ENCODE measurements around the gene GREM1.

Gene GREM1

GRCh38 chr15:32737304-32737703 lies 19.5 kb downstream of the GREM1 start:
- H3K9me3 ChIP-seq (ENCODE audit: severe bottlenecking): no peaks in the 10 kb centered on the region
- no peak overlapping the region for H3K4me3 ChIP-seq (ENCODE audit: low read depth, low read length)
- no peak for DNase-seq
- H3K27me3 ChIP-seq (ENCODE audit: insufficient read depth, low read depth, severe bottlenecking): no peaks in the 10 kb centered on the region
- H3K36me3 ChIP-seq: no peaks in the 10 kb centered on the region
- H3K27ac ChIP-seq: no peak overlapping the region
- TF ChIP-seq CTCF (IDR thresholded peaks at IDR 0.05; ENCODE audit: low read depth, low read length): no peak

- no peak for TF ChIP-seq CTCF (IDR thresholded peaks at IDR 0.05; ENCODE audit: low read depth, low read length)
- Histone ChIP-seq H3K9me3 (ENCODE audit: severe bottlenecking) (no peaks in the 10 kb centered on the region), H3K4me3 (ENCODE audit: low read depth, low read length) (no peak overlapping the region), H3K36me3 (no peaks in the 10 kb centered on the region), H3K27me3 (ENCODE audit: insufficient read depth, low read depth, severe bottlenecking) (no peaks in the 10 kb centered on the region), H3K27ac (no peak overlapping the region)
- no peak for DNase-seq
These were observed 20.9 kb downstream of the GREM1 start for GRCh38 chr15:32738666-32739065.

GRCh38 chr15:32739522-32740063 lies 21.8 kb downstream of the GREM1 start:
- no peak for TF ChIP-seq CTCF (IDR thresholded peaks at IDR 0.05; ENCODE audit: low read depth, low read length)

GRCh38 chr15:32743411-32744140 lies 25.8 kb downstream of the GREM1 start:
- no peaks in the 10 kb centered on the region for H3K9me3 ChIP-seq (ENCODE audit: severe bottlenecking)
- no peak overlapping the region for H3K27ac ChIP-seq
- no peak for TF ChIP-seq CTCF (IDR thresholded peaks at IDR 0.05; ENCODE audit: low read depth, low read length)
- no peaks in the 10 kb centered on the region for H3K27me3 ChIP-seq (ENCODE audit: insufficient read depth, low read depth, severe bottlenecking)
- no peak overlapping the region for H3K4me3 ChIP-seq (ENCODE audit: low read depth, low read length)
- no peak for DNase-seq
- H3K36me3 ChIP-seq: no peaks in the 10 kb centered on the region

More at GRCh38 chr15:32739522-32740063, 21.8 kb downstream of the GREM1 start:
- no peaks in the 10 kb centered on the region for H3K36me3 ChIP-seq
- no peak overlapping the region for H3K4me3 ChIP-seq (ENCODE audit: low read depth, low read length)
- H3K27me3 ChIP-seq (ENCODE audit: insufficient read depth, low read depth, severe bottlenecking): no peaks in the 10 kb centered on the region
- no peak for DNase-seq
- no peak overlapping the region for H3K27ac ChIP-seq
- no peaks in the 10 kb centered on the region for H3K9me3 ChIP-seq (ENCODE audit: severe bottlenecking)

GRCh38 chr15:32746116-32746857 lies 28.5 kb downstream of the GREM1 start:
- Histone ChIP-seq H3K27ac (no peak overlapping the region), H3K9me3 (ENCODE audit: severe bottlenecking) (no peaks in the 10 kb centered on the region), H3K4me3 (ENCODE audit: low read depth, low read length) (no peak overlapping the region), H3K27me3 (ENCODE audit: insufficient read depth, low read depth, severe bottlenecking) (no peaks in the 10 kb centered on the region), H3K36me3 (no peaks in the 10 kb centered on the region)
- DNase-seq: no peak
- no peak for TF ChIP-seq CTCF (IDR thresholded peaks at IDR 0.05; ENCODE audit: low read depth, low read length)
